GM12892 (cell line): ENCODE measurements around the gene EPHB4.

Experiments used
- POLR2A ChIP-seq: IDR thresholded peaks from 2 replicates; pipeline ENCODE4 v1.6.1; 2011; ENCODE audit warnings: low read depth, low read length, control low read depth
- TAF1 ChIP-seq: IDR thresholded peaks from 2 replicates; pipeline ENCODE4 v1.6.1; 2011; ENCODE audit warnings: low read depth, mild to moderate bottlenecking, control low read depth, low read length, borderline replicate concordance

DNA sequence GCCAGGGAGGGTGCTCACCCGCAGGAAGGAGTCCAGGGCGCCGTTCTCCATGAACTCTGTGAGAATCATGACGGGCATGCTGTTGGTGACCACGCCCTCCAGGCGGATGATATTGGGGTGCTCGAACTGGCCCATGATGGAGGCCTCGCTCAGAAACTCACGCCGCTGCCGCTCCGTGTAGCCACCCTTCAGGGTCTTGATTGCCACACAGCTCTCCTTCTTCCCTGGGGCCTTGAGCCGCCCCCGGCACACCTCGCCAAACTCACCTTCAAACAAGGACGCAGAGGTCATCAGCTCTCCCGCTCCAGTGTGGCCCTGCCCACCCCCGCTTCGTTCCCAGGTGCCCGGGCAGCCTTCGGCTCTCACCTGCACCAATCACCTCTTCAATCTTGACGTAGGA lies 14.6 kb downstream of the EPHB4 start:
- TF ChIP-seq POLR2A (no peak), TAF1 (no peak)
